DOHH2 (cell line): Measurements from ENCODE around the gene PRDM16.

ENCODE experiments used
- H3F3A ChIP-seq: fragments of 200-600 bp; sonication (generic), shearing (Covaris generic); 2 replicates; pipeline ENCODE4 v1.6.0; 2016; ENCODE audit warnings: antibody characterized with exemption, mild to moderate bottlenecking; ENCODE audit not compliant: control insufficient read depth, insufficient read depth
- H3K27ac ChIP-seq: fragments of 200-600 bp; sonication (generic); 2 replicates; pipeline ENCODE4 v1.5.1; 2014; ENCODE audit warnings: low read depth, mild to moderate bottlenecking, low read length, moderate library complexity
- H3K27me3 ChIP-seq: fragments of 200-600 bp; sonication (generic); 2 replicates; pipeline ENCODE4 v1.6.1; 2014; ENCODE audit warnings: mild to moderate bottlenecking, low read length, mixed read lengths; ENCODE audit not compliant: control insufficient read depth
- H3K36me3 ChIP-seq: fragments of 200-600 bp; sonication (generic); 2 replicates; pipeline ENCODE4 v1.6.1; 2014; ENCODE audit warnings: mild to moderate bottlenecking, low read length, moderate library complexity, mixed read lengths; ENCODE audit not compliant: control insufficient read depth
- H3K4me1 ChIP-seq: fragments of 200-600 bp; sonication (generic); 2 replicates; pipeline ENCODE4 v1.6.1; 2014; ENCODE audit warnings: mild to moderate bottlenecking, low read length, mixed read lengths; ENCODE audit not compliant: control insufficient read depth
- H3K4me2 ChIP-seq: fragments of 200-600 bp; sonication (generic); 2 replicates; pipeline ENCODE4 v1.6.0; 2014; ENCODE audit warnings: mild to moderate bottlenecking, low read length, moderate library complexity
- H3K4me3 ChIP-seq: fragments of 200-600 bp; sonication (generic); 2 replicates; pipeline ENCODE4 v1.5.1; 2014; ENCODE audit warnings: mild to moderate bottlenecking, low read length, mixed read lengths
- H3K79me2 ChIP-seq: fragments of 200-600 bp; sonication (generic); 2 replicates; pipeline ENCODE4 v1.6.1; 2014; ENCODE audit warnings: mild to moderate bottlenecking, low read length, mixed read lengths; ENCODE audit not compliant: control insufficient read depth
- H3K9me2 ChIP-seq: fragments of 200-600 bp; sonication (generic); replicated peaks from 2 replicates; pipeline ENCODE4 v1.6.1; 2014; ENCODE audit warnings: mild to moderate bottlenecking, low read length, mixed read lengths; ENCODE audit not compliant: control insufficient read depth
- H3K9me3 ChIP-seq: fragments of 200-600 bp; sonication (generic); 2 replicates; pipeline ENCODE4 v1.6.1; 2014; ENCODE audit warnings: antibody characterized with exemption, low read length, mixed read lengths; ENCODE audit not compliant: control insufficient read depth, insufficient read depth
- H4K20me1 ChIP-seq: fragments of 200-600 bp; sonication (generic); 2 replicates; pipeline ENCODE4 v1.6.0; 2014; ENCODE audit warnings: low read depth, mild to moderate bottlenecking, antibody characterized with exemption, low read length, moderate library complexity; ENCODE audit not compliant: control insufficient read depth, insufficient read depth
- EZH2phosphoT487 ChIP-seq: fragments of 200-600 bp; sonication (generic); IDR thresholded peaks from 2 replicates; pipeline ENCODE4 v1.6.1; 2017; ENCODE audit warnings: borderline replicate concordance, mild to moderate bottlenecking, antibody characterized with exemption, low read length, moderate library complexity, mixed read lengths
- TF ChIP-seq, protein P1 (sequence below): fragments of 200-600 bp; sonication (generic); IDR thresholded peaks from one replicate; pipeline ENCODE4 v1.5.1; 2014; ENCODE audit warnings: antibody characterized with exemption, mild to moderate bottlenecking, low read depth, low read length; ENCODE audit not compliant: poor library complexity, severe bottlenecking

PRDM16 gene

DNA sequence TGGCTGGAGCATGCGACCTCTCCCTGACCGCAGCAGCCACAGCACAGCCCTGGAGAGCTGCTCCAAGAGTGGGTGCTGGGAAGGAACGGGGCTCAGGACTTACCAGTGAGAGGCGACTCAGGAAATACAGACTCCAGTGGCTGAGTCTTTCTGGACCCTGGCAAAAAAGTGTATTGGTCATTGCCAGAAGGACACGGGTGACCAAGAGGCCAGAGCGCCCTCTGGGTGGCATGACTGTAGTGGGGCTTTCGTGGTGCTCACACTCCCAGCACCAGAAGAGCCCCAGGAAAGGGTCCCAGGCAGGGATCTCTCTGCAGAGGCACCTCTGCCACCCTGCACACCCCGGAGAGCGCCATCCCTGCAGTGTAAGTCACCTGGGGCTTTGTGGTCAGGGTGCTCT is 8.9 kb upstream of the PRDM16 start:
- Histone ChIP-seq H3K27me3 (peaks cover 2% of the 10 kb centered on the region; the same call in 1 of the 2 replicates), H3K4me3 (no peak overlapping the region)

DNA sequence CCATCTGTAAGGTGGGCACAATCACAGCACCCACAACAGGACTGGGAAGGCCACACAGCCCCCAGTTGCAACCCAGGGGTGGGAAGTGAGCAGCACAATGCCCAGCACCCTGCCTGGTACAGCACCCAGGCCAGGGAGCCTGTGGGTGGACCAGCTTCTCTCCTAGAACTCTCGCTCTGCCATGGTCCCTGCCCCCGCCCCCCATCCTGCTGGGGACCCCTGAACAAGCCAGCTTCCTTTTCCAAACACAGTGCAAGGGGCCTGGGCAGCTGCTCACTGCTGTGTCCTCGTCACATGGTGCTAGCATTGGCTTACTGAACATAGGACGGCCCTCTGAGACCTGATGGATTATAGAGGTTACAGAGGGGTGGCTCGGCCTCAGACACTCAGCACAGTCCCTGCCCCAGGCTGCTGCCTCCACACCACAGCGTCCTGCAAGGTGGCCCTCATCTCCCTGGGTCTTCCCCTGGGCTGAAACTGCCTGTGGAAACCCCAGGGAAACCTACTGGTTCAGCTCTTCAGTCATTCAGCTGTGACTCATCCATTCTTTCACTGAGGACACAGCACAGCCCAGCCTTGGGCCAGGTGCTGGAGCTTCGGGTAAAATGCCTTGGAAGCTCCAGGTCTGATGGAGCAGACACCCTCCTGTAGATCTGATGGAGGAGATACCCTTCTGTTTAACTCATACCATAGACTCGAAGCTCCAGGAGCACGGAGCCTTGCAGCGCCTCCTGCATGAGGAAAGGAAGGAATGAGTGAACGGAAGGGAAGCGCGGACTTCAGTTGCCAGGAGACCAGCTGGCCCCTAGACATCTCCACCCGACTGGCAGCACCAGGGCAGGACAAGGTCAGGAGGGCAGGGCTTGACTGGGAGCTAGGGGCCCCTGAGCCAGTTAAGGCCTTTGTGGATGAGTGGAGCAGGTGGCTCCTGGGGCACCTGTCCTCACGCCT is 8.1 kb upstream of the PRDM16 start:
- Histone ChIP-seq H4K20me1 (no peaks in the 10 kb centered on the region), H3K79me2 (no peaks in the 10 kb centered on the region), H3K36me3 (no peaks in the 10 kb centered on the region), H3K27me3 (peaks cover 2% of the 10 kb centered on the region; the same call in 1 of the 2 replicates), H3K9me2 (no peaks in the 10 kb centered on the region), H3F3A (no peaks in the 10 kb centered on the region), H3K4me2 (no peak overlapping the region), H3K27ac (no peak overlapping the region), H3K4me3 (no peak overlapping the region), H3K4me1 (no peaks in the 10 kb centered on the region), H3K9me3 (no peaks in the 10 kb centered on the region)
- TF ChIP-seq, protein P1, sequence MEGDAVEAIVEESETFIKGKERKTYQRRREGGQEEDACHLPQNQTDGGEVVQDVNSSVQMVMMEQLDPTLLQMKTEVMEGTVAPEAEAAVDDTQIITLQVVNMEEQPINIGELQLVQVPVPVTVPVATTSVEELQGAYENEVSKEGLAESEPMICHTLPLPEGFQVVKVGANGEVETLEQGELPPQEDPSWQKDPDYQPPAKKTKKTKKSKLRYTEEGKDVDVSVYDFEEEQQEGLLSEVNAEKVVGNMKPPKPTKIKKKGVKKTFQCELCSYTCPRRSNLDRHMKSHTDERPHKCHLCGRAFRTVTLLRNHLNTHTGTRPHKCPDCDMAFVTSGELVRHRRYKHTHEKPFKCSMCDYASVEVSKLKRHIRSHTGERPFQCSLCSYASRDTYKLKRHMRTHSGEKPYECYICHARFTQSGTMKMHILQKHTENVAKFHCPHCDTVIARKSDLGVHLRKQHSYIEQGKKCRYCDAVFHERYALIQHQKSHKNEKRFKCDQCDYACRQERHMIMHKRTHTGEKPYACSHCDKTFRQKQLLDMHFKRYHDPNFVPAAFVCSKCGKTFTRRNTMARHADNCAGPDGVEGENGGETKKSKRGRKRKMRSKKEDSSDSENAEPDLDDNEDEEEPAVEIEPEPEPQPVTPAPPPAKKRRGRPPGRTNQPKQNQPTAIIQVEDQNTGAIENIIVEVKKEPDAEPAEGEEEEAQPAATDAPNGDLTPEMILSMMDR: no peak
- TF ChIP-seq EZH2phosphoT487: no peak

More for the DNA sequence above, 8.9 kb upstream of the PRDM16 start:
- Histone ChIP-seq H3K9me3 (no peaks in the 10 kb centered on the region), H3K4me1 (no peaks in the 10 kb centered on the region), H3K36me3 (no peaks in the 10 kb centered on the region), H3K9me2 (no peaks in the 10 kb centered on the region), H4K20me1 (no peaks in the 10 kb centered on the region), H3F3A (no peaks in the 10 kb centered on the region), H3K4me2 (no peak overlapping the region), H3K79me2 (no peaks in the 10 kb centered on the region), H3K27ac (no peak overlapping the region)
- TF ChIP-seq, protein P1: no peak
- no peak for TF ChIP-seq EZH2phosphoT487

DNA sequence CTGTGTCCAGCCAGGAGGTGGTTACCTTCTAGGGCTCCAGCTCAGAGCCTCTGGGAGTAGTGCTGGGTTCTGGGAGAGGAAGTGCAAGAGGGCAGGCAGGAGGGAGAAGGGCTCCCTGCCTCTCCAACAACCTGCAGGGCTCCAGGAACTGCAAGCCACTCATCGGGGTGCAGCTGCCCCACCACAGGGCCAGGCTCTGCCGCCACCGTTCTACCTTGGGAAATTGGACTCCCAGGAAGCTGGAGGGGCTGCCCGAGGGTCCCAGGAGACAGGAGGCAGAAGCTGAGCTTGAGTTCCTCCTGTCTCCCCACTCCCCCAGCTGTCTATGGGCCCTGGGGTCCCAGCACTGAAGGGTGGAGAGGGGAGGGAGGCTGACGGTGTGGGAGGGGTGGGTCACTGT is 7.4 kb upstream of the PRDM16 start:
- H3K4me2 ChIP-seq: no peak overlapping the region
- peaks cover 3% of the 10 kb centered on the region; the same call in 1 of the 2 replicates for H3K9me3 ChIP-seq
- H3K4me3 ChIP-seq: no peak overlapping the region
- H3K79me2 ChIP-seq: no peaks in the 10 kb centered on the region
- H4K20me1 ChIP-seq: no peaks in the 10 kb centered on the region
- H3K27ac ChIP-seq: no peak overlapping the region
- no peaks in the 10 kb centered on the region for H3K4me1 ChIP-seq
- H3K9me2 ChIP-seq: no peaks in the 10 kb centered on the region
- H3K27me3 ChIP-seq: peaks cover 2% of the 10 kb centered on the region; the same call in 1 of the 2 replicates
- no peaks in the 10 kb centered on the region for H3F3A ChIP-seq
- TF ChIP-seq, protein P1: no peak
- TF ChIP-seq EZH2phosphoT487: no peak
- no peaks in the 10 kb centered on the region for H3K36me3 ChIP-seq
